Suprapubic skin (tissue), 4 donors: ENCODE measurements around the gene RGS4.

Source experiments
- CTCF ChIP-seq, 2 donors: fragments of 200-600 bp in 1 of 2; fragments of 450-650 bp in 1 of 2; sonication (generic) in 1 of 2; IDR thresholded peaks; one replicate each; pipeline ENCODE4 v1.5.1; 2016 to 2019; ENCODE audit warnings: antibody characterized with exemption in 2 of 2, mild to moderate bottlenecking in 1 of 2, moderate library complexity in 1 of 2
- POLR2A ChIP-seq, 2 donors: fragments of 450-650 bp; IDR thresholded peaks; one replicate each; pipeline ENCODE4 v1.6.1; 2017; ENCODE audit warnings: antibody characterized with exemption in 2 of 2, mild to moderate bottlenecking in 2 of 2, moderate library complexity in 2 of 2
- POLR2AphosphoS5 ChIP-seq, 3 donors: sonication (generic); formaldehyde crosslinking; IDR thresholded peaks; one replicate each; pipeline ENCODE4 v1.6.1; 2017; ENCODE audit warnings: antibody characterized with exemption in 3 of 3

GRCh38 chr1:163063610-163064009, 5.6 kb upstream of the RGS4 start:
- no peak for TF ChIP-seq CTCF (IDR thresholded peaks at IDR 0.05)
- no peak for TF ChIP-seq POLR2A (IDR thresholded peaks at IDR 0.05)
- TF ChIP-seq POLR2AphosphoS5 (IDR thresholded peaks at IDR 0.05): no peak
